C4-2B (cell line): ENCODE measurements around the gene KDM4C.

ENCODE experiments used
- CTCF ChIP-seq: fragments of 450-650 bp; conservative IDR thresholded peaks from 2 replicates; pipeline ENCODE4 v1.5.1; 2017; ENCODE audit warnings: mild to moderate bottlenecking
- ZFX ChIP-seq: fragments of 450-650 bp; IDR thresholded peaks from 2 replicates; pipeline ENCODE4 v1.6.1; 2017

- TF ChIP-seq CTCF (no peak), ZFX (no peak)
These were observed 419.6 kb downstream of the KDM4C start for GRCh38 chr9:7177383-7177782.
